CD4-positive, alpha-beta T cell treated with Interleukin-6 for 4 hours (primary cell): Measurements from ENCODE around the gene LRRC27.

Source experiments
- DNase-seq: peaks from one replicate; pipeline ENCODE4 v3.0.0-alpha.2; 2020; ENCODE audit warnings: mixed read lengths

LRRC27 gene

DNA sequence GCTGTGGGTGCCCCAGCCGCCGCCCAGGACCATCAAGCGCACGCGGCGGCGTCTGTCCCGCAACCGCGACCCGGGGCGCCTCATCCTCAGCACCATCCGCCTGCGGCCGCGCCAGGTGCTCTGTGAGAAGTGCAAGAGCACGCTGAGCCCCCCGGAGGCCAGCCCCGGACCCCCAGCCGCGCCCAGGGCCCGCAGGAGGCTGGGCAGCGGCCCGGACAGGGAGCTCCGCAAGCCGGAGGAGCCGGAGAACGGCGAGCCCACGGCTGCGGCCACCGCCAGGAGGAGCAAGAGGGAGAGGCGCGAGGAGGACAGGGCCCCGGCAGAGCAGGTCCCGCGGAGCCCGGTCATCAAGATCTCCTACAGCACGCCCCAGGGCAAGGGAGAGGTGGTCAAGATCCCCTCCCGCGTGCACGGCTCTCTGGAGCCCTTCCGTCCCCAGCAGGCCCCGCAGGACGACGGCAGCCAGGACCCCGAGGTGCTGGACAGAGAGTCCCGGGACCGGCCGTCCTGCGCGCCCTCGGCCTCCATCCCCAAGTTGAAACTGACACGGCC is 73.0 kb downstream of the LRRC27 start:
- DNase-seq: no peak

DNA sequence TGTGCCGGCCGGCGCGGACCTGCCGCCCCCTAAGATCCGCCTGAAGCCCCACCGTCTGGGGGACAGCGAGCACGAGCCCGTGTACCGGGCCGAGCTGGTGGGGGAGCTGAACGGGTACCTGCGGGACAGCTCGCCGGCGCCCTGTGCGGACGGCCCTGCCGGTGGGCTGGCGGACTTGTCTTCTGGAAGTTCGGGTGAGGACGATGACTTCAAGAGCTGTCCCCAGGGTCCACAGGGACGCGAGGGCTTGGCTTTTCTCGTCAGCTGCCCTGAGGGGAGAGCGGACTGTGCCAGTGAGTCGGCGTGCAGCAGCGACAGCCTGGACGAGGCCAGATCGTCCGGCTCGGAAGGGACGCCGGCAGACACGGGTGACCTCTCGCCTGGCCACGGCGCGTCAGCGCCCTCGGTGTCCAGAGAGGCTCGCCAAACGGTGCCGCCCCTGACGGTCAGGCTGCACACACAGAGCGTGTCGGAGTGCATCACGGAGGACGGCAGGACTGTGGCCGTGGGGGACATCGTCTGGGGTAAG is 73.5 kb downstream of the LRRC27 start:
- DNase-seq: no peak

DNA sequence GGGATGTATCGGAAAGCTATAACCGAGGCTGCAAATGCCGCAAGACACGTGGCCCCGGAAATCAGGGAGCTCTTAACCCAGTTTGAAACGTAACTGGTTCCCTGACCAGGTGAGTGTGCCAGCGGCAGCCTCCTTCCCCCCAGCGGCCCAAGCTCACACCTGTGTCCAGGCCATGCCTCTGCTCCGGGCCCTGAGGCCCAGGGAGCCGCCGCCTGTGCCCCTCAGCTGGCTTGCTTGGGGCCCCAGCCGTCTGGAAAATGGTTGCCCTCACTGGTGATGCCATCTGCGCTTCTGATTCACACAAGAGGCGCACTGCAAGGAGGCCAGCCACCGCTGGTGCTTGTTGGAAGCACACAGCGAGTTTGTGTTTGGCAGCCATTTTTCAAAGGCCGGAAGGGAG is 74.2 kb downstream of the LRRC27 start:
- DNase-seq: no peak

DNA sequence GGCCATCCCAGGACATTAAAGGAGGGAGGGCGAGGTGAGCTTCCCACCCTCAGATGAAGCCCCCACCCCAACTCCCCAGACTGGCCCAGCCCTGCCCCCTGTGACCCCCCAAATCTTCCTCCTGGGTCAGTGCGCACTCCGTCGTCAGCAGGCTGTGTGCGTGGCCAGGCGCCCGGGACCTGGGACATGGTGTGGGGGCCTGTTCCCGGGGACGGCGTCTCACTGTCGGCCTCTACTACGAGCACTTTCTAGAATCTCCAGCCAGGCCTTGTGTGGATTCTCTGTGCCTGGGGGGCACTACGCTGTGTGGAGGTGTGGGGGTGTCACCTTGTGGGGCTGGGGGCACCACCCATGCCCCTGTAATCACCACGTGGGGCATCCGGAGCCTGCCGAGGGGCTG is 74.8 kb downstream of the LRRC27 start:
- DNase-seq: no peak

DNA sequence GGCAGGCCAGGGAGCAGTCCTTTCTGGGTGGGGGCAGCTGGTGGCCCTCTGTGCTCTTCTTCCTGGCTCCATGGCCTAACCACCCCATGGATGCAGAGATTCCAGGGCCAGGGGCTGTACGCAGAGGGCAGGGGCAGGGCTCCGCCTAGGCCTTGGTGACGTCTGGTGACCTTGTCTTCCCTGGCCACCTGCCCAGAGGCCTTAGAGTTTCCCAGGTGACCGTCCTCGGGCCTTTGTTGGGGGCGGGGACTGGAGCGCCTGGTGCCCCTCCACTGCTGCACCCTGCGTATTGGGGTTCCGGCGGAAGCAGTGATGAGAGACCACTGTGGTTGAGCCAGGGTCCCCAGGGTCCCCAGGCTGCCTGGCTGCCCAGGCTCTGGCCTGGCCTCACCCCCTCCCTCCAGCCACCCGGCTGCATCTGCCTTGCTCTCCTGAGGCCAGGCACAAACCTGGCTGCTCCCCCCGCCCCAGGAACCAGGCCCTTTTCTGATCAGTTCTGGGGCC is 75.3 kb downstream of the LRRC27 start:
- no peak for DNase-seq

DNA sequence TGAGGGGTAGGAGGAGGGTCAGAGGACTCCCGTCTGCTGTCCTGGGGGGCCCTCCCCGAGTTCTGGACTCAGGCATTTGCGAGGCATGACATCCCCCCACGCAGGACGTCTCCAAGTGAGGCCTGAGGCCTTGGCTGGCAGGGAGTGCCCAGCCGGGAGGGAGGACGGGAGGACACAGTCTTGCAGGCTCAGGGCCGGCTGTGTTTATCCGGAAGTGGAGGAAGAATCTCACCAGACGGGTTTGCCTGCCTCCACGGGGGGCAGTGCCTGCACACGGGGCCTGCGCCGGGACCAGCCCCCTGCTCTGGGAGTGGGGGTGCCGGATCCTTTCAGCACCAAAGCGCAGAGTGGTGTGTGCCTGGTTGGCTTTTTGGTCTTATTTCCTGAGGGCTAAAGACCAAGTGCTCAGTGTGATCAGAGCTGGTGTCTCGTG is 75.9 kb downstream of the LRRC27 start:
- DNase-seq: no peak

DNA sequence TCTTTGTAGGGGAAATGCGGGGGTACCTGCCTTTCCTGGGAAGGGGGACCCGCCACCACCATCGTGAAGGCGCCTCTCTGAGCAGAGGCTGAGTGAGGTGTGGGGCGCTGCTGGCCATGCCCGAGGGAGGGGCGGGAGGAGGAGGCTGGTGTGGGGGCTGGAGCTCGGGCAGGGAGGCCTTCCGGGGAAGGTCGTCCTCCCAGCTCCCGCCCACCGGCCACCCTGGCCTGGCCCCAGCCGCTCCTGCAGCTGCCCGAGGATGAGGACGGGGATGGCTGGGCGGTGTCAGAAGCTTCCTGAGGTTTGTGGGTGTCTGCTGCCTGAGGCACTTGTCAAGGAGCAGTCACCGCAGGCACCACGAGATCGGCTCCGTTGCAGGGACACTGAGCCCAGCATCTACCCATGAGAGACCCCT is 76.4 kb downstream of the LRRC27 start:
- DNase-seq: no peak

DNA sequence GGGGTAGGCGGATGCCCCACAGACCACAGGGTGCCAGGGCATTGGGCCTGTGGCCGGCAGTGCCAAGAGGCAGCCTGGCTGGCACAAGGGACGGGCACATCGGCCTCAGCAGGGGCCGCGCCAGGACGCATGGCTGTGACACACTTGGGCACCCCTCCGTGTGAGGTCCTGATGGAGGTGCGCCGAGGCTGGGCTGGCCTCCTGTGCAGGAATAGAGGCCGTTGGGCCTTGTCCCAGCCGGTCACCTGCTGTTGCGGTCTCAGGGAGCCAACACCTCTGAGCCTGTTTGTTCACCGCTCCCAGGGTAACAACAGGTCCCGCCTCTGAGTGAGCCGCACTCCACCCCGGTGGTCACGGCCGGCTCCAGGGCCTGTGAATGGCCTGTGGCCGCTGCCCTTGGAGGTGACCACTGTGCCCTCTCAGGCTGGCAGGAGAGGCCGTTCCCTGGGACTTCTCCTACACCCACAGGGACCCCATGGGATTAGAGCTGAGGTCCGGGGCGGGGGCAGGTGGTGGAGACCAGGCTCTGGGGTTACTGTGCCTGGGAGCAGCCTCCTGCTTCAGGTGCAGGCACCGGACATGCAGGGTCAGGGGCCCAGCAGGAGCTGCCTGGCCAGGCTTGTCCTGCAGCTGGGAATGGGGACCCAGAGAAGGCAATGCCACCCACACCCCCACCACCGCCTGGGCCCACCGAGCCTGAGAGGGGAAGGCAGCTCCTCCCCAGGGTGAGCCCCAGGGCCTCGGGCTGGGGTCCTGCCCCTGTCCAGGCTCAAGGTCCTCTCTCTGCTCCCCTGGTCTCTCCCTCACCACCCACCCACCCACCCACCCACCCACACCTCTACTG is 77.1 kb downstream of the LRRC27 start:
- DNase-seq: no peak

DNA sequence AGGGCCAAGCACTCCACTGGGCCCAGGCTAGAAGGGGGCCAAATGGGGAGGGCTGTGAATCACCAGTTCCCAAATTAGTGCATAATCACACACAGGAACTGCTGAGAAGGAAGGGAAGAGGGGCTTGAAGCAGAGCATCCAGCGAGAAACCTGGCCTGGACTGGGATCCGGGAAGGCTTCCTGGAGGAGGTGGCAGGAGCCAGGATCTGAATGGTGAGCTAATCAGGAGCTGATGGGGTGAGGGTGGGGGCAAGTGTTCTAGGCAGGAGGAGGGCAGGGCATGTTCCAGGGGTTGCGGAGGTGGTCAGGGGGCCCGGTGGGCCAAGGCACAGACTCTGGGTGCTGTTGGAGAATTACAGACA is 77.7 kb downstream of the LRRC27 start:
- no peak for DNase-seq

DNA sequence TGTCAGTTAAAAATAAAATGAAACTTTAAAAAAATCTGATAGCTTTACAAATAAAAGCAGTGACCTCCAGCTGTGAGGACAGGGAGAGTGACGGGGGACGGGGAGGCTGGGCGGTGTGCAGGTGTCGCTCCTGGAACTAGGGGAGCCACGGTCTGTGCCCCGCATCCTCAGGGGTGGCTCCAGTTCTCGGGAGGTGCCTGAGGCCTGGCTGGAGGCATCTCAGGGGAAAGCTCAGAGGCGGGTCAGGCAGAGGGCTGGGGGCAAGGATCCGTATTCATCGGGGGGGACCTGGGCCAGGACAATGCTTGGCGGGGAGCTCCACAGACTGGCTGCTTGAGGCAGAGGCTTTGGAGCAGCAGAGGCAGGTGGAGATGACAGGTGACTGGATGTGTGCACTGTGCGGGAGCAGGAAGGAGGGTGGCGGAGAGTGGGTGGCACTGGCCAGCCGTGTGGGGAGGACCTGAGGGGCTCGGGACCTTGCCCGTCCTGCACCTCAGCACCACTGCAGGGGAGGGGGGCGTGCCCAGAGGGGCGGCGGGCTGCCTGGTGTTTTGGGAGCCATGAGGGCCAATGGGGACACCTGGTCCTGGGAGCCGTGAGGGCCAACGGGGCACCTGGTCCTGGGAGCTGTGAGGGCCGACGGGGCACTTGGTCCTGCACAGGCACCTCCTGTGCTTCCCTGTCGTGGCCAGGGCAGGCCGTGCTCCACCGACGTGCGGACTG is 78.2 kb downstream of the LRRC27 start:
- no peak for DNase-seq

DNA sequence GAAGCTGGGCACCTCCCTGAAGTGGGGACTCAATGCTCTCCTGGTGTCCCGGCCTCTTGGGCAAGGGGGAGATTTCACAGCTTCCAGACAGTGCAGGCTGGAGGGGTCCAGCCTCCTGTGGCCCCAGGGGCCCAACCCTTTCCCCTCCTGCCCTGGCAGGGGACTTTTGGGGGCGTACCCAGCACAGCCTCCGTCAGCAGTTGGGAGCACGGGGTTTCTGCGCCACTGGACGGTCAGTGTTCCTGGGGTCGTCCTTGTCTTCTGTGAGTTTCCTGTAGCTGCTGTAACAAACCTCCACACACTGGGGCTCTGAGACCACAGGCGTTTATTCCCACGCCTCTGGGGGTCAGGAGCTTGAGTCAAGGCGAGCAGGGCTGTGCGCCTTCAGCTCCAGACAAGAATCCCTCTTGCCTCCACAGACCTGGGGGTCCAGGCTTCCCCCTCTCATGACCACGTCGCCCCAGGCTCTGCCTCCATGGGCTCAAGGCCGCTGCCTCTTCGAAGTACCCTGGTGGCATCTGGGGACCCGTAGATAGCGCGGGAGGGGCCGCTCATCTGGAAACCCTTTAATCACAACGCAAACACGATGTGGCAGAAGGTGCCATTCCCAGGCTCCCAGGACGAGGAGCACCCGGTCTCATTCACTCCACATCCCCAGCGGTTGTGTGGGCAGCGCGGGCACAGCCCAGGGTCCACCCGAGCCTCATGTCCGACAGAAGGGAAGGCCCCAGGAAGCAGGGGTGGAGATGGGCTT is 79.0 kb downstream of the LRRC27 start:
- no peak for DNase-seq

DNA sequence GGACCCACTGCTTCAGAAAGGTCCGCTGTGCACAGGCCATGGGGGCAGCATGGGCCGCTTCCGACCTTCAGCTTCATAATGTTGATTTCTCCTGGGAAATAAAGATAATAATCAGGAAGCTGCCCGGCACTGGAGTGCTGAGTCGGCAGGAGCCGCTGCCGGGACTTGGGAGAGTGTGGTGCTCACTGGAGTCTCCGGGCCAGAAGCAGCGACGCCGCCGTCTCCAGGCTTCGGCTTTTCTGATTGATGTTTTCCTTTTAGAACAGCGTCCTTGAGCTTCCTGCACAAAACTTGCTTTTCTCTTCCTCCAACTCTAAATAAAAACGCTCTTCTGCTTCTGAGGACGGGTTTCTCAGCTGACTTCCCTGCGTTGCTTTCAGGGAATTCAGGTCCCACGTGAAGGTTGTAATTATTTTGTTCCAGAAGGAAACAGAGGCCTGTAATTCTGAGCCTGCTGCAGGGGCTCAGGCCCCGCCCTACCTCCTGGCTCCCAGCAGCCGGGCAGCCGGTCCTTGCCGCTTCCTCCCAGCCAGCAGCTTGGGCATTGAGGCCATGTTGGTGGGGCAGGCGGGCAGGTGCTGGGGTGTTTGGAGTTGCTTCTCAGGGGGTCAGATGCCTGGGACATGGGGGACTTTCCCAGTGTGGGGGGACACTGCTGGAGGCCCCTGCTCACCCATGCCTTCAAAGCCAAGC is 79.7 kb downstream of the LRRC27 start:
- no peak for DNase-seq

DNA sequence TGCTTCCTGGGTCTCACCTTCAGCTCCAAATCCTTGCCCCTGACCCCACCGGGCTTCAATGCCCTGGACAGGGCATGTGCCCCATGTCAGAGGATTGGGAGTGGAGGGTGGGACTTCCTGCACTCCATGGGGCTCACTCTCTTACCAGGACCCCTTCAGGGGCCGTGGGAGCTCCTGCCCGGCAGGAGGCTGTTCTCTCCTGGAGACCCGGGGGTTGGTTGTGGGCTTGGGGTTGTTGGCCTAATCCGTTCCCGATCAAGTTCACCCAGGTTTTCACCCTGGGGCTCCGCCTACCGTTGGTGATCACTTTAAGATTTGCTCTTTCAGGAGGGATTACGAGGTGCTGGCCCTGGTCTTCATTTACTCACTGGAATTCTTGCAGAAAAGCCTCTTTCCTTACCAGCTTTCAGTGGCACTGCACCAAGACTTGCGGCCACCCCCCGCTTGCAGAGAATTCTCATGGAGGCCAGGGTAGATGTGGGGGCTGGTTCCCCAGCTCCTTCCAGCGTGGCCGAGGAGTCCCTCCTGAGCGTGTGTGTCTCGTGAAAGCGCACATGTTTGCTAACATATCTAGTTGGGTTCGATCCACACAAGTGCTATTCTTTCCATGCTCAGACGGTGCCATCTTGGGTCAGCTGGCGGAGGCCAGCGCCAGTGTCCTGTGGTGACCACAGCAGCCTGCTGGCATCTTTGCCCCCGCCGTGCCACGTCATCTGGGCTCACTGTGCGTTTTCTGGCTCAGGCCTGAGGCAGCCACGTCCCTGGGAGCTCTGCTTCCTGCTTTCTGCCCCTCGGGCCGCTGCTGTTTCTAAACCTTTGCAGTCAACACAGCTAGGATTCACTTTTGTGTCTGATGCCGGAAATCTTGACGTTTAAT is 80.6 kb downstream of the LRRC27 start:
- DNase-seq: no peak

DNA sequence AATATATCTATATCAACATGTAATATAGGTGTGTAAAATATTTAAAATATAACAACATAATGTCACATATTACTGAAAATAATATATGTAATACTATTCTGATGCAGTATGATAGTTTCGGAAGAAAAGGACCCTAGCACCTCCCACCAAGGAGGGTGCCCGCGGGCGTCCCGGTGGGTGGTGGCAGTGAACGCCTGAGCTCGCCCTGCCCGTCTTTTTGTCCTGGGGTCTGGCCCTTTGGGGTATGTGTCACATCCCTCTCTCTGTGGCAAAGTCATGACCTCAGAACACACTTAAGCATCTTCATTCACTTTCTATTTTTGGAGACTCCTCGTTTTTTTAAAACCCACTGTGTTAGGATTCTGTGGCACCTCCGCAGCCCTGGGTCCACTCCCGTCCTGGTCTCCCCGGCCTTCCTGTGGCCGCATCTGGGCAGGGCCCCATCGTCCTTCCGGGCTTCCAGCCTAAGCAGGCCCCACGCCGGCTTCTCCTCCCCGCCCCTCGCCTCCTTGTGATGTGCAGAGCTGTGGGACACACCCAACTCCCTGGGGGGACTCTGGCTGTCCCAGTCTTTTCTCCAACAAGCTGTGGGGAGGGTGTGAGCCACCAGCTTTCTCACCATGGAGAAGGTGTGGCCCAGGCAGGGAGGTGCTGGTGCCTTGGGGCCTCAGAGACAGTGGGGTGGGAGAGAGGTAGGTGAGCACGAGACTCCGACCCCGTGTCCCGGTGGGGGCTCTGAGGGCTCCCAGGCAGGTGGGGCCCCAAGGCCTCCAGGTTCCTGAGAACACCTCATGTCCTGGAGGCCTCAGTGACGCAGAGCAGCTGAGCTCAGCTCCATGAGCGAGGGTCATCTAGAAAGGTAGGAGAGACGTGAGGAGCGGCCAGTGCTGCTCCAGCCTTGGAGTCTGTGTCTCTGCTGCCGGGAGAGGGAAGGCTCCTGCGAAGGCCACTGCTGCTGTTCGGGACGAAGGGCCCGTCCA is 81.5 kb downstream of the LRRC27 start:
- DNase-seq: no peak

DNA sequence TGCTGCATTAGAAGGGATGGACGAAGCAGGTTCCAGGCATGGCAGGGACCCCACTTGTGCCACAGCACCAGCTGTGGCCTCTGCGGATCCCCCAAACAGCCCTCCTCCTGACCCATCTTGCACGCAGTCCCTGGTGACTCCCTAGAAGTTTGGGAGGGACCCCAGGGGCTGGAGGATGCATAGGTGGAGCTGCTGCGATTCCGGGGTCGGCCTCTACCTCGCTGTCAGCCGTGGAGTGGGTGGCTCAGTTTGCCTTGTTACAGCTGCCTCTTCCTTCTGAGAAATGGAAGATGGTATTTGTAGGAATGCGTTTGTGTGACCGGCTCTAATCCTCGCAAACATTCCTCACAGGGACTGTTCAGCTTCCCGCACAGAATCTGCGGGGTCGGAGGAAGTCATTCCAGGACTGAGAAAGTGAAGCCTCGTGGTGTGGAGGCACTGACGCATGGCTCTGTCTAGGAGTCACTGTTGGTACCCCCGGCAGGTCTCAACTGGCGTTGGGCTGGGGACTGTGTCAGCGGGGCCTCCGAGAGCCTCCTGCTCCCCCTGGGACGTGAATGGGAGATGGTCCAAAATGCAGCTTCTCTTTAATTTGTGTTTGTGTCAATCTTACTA is 82.5 kb downstream of the LRRC27 start:
- DNase-seq: no peak

DNA sequence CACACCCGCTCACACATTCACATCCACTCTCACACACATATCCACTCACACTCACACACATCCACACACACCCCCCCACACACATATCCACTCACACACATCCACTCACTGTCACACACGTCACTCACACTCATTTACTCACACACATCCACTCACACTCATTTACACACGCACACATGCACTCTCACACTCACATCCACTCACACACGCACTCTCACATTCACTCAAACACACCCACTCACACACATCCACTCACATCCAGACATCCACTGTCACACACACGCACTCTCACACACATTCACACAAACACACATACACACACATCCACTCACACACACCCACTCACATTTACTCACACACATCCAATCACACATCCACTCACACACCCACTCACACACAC is 83.3 kb downstream of the LRRC27 start:
- no peak for DNase-seq

DNA sequence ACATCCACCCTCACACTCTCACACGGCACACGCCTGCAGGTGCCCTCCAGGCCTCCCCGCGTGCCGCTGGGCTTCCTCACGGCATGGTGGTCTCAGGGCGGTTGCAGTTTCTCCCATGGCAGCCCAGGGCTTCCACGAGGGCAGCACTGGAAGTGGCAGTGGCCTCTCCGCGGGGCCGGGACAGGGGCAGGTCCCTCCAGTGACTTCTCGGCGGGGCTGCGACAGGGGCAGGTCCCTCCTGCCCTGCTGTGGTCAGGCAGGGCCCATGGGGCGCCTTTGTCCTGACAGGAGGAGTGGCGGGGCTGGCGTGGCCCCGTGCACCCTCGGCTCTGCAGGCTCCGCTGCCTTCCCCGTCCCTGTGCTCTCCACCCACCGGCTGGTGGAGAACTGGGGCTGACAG is 84.0 kb downstream of the LRRC27 start:
- DNase-seq: no peak

DNA sequence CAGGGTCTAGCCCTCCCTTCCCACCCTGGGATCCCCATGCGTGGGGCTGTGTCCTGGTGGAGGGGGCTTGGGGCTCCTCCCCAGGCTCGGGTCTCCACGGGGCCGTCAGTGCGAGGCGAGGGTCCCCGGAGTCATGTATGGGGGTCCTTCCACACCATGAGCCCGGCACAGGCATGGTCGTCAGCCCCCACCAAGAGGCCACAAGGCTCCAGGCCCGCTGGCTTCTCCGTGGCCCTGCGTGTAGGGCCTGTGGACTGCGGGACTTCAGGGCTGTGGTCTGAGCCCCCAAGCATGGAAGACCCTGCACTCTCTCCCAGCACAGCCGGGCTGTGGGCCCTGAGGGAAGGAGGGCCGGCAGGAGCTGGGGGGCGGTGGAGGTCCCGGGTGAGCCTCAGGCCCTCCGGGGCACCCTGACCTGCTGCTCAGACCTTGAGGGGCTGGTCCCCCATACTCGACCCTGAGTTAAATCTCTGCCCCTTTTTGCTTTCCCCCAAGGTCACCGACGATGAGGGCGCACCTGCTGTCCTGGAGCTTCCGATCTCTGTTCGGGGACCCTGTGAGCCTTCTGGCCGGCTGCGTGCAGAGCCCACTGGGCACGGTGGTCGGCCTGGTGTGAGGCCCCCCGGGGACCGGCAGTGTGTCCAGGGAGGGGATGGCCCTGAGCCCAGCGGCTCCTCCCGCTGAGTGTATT is 84.7 kb downstream of the LRRC27 start:
- no peak for DNase-seq
